ENCODE measurements around the gene FER. TPM values are rescaled to one million over a fixed set of nuclear protein-coding genes. Genes with fewer than 3 reads are reported as not detected.

Gene FER
- polyA plus RNA-seq, 1 of the 3 experiments (the other 2 are of a cell fraction), result 1.8 TPM

DNA sequence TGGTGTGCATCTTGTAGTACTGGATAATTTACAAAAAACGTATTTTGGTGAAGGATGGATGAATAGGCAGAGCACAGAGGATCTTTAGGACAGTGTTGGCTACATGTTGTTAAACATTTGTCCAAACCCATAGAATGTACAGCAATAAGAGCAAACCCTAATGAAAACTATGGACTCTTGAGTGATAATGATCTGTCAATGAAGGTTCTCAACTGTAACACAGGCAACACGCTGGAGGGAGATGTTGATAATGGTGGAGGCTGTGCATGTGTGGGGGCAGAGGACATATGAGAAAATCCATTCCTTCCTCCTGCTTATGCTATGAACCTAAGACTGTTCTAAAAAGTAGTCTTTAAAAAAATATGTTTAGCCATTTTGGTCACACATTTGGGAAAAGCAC, 194.0 kb downstream of the FER start:
- POLR2A ChIA-PET, result no interaction called here
- no peak for DNase-seq
- 0 out of 2 replicates have a peak, but pooled peaks cover 2% of the 10 kb centered on the region for H3K9me2 ChIP-seq
- H4K20me1 ChIP-seq (ENCODE audit: insufficient read depth), result no peaks in the 10 kb centered on the region
- no peak overlapping the region for H3K4me2 ChIP-seq
- H3K27me3 ChIP-seq (ENCODE audit: insufficient read depth), result no peaks in the 10 kb centered on the region
- H3K36me3 ChIP-seq (replicated peaks in 1 of 2; ENCODE audit: control insufficient read depth in 1 of 2, insufficient read depth in 2 of 2, low read length in 1 of 2), result peaks cover 0 to 5% of the 10 kb centered on the region in 2 experiments
- no peak overlapping the region for H2AFZ ChIP-seq (ENCODE audit: low read depth)
- no peaks in the 10 kb centered on the region for H3K9me3 ChIP-seq
- H3K4me3 ChIP-seq (ENCODE audit: low read depth in 2 of 2, low read length in 1 of 2), result no peak overlapping the region
- H3F3A ChIP-seq (replicated peaks; ENCODE audit: insufficient read depth), result no peaks in the 10 kb centered on the region
- H3K9ac ChIP-seq, result no peak overlapping the region
- H3K4me1 ChIP-seq (ENCODE audit: control insufficient read depth in 1 of 2, insufficient read depth in 2 of 2, low read depth in 1 of 2, low read length in 1 of 2), result no peaks in the 10 kb centered on the region
- H3K27ac ChIP-seq (ENCODE audit: low read depth in 2 of 2, low read length in 1 of 2), result no peak overlapping the region
- WGBS (ENCODE audit: low lambda C conversion rate), result 89% methylated on average over 2 of the region's 2 CpGs
- H3K79me2 ChIP-seq (ENCODE audit: insufficient read depth), result no peaks in the 10 kb centered on the region
- CTCF ChIA-PET, result no interaction called here
- TF ChIP-seq NRF1 (IDR thresholded peaks at IDR 0.05; ENCODE audit: low read depth, low read length), result no peak
- no peak for TF ChIP-seq GATA2 (CRISPR knock-in tag; IDR thresholded peaks at IDR 0.05)
- TF ChIP-seq FOXJ3 (CRISPR knock-in tag; IDR thresholded peaks at IDR 0.05), result no peak
- TF ChIP-seq FOXM1 (IDR thresholded peaks at IDR 0.05; ENCODE audit: low read depth), result no peak
- no peak for TF ChIP-seq EP300 (IDR thresholded peaks at IDR 0.05; ENCODE audit: borderline replicate concordance in 1 of 2, low read depth in 1 of 2, low read length in 1 of 2)
- no peak for TF ChIP-seq RAD21 (IDR thresholded peaks at IDR 0.05; ENCODE audit: low read length)

DNA sequence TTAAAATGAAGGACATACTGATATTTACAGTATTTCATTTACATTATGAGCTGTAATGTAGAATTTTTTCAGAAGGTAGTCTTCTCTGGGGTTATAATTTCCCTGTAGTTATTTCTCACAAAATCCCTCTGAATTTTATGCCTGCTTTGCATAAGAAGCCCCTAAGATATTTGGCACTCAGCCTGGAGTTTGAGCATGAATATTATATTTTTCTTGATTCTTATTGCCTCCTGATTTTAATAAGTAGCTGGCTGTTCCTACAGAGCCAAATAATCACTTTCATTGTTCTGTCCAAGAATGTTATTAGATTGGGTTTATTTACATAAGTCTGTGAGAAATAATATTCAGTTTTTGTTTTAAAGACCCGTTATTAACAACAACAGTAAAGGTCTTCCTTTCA, 195.0 kb downstream of the FER start:
- CTCF ChIA-PET, result no interaction called here
- DNase-seq, result no peak
- 96% methylated on average over 1 of the region's 1 CpG for WGBS (ENCODE audit: low lambda C conversion rate)
- Histone ChIP-seq H4K20me1 (ENCODE audit: insufficient read depth) (no peaks in the 10 kb centered on the region), H3K36me3 (replicated peaks in 1 of 2; ENCODE audit: control insufficient read depth in 1 of 2, insufficient read depth in 2 of 2, low read length in 1 of 2) (peaks cover 2 to 13% of the 10 kb centered on the region in 2 experiments), H3K4me2 (no peak overlapping the region), H3K9ac (no peak overlapping the region), H2AFZ (ENCODE audit: low read depth) (no peak overlapping the region), H3K27me3 (ENCODE audit: insufficient read depth) (no peaks in the 10 kb centered on the region), H3K79me2 (ENCODE audit: insufficient read depth) (no peaks in the 10 kb centered on the region), H3K27ac (ENCODE audit: low read depth in 2 of 2, low read length in 1 of 2) (no peak overlapping the region), H3K4me1 (ENCODE audit: control insufficient read depth in 1 of 2, insufficient read depth in 2 of 2, low read depth in 1 of 2, low read length in 1 of 2) (no peaks in the 10 kb centered on the region), H3K9me3 (no peaks in the 10 kb centered on the region), H3K9me2 (0 out of 2 replicates have a peak, but pooled peaks cover 2% of the 10 kb centered on the region), H3K4me3 (ENCODE audit: low read depth in 2 of 2, low read length in 1 of 2) (no peak overlapping the region), H3F3A (replicated peaks; ENCODE audit: insufficient read depth) (no peaks in the 10 kb centered on the region)
- TF ChIP-seq RAD21 (IDR thresholded peaks at IDR 0.05; ENCODE audit: low read length) (no peak), JUND (IDR thresholded peaks at IDR 0.05) (no peak), FOXM1 (IDR thresholded peaks at IDR 0.05; ENCODE audit: low read depth) (no peak), SMC3 (IDR thresholded peaks at IDR 0.05; ENCODE audit: low read depth, low read length) (no peak), CHD2 (IDR thresholded peaks at IDR 0.05; ENCODE audit: low read length, partially characterized antibody) (no peak), EP300 (IDR thresholded peaks at IDR 0.05; ENCODE audit: borderline replicate concordance in 1 of 2, low read depth in 1 of 2, low read length in 1 of 2) (no peak), GABPA (IDR thresholded peaks at IDR 0.05; ENCODE audit: low read depth) (no peak), SIN3A (IDR thresholded peaks at IDR 0.05; ENCODE audit: borderline replicate concordance, low read depth, low read length) (no peak), MXI1 (IDR thresholded peaks at IDR 0.05; ENCODE audit: low read depth, low read length) (no peak)
- TF ChIP-seq, protein P1, sequence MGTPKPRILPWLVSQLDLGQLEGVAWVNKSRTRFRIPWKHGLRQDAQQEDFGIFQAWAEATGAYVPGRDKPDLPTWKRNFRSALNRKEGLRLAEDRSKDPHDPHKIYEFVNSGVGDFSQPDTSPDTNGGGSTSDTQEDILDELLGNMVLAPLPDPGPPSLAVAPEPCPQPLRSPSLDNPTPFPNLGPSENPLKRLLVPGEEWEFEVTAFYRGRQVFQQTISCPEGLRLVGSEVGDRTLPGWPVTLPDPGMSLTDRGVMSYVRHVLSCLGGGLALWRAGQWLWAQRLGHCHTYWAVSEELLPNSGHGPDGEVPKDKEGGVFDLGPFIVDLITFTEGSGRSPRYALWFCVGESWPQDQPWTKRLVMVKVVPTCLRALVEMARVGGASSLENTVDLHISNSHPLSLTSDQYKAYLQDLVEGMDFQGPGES (IDR thresholded peaks at IDR 0.05; ENCODE audit: low read depth, low read length), result no peak
- TF ChIP-seq, protein P2, sequence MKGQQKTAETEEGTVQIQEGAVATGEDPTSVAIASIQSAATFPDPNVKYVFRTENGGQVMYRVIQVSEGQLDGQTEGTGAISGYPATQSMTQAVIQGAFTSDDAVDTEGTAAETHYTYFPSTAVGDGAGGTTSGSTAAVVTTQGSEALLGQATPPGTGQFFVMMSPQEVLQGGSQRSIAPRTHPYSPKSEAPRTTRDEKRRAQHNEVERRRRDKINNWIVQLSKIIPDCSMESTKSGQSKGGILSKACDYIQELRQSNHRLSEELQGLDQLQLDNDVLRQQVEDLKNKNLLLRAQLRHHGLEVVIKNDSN (IDR thresholded peaks at IDR 0.05; ENCODE audit: borderline replicate concordance, low read depth), result no peak
- TF ChIP-seq, protein P3, sequence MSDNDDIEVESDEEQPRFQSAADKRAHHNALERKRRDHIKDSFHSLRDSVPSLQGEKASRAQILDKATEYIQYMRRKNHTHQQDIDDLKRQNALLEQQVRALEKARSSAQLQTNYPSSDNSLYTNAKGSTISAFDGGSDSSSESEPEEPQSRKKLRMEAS (IDR thresholded peaks at IDR 0.05; ENCODE audit: low read depth), result no peak
- TF ChIP-seq, protein P4, sequence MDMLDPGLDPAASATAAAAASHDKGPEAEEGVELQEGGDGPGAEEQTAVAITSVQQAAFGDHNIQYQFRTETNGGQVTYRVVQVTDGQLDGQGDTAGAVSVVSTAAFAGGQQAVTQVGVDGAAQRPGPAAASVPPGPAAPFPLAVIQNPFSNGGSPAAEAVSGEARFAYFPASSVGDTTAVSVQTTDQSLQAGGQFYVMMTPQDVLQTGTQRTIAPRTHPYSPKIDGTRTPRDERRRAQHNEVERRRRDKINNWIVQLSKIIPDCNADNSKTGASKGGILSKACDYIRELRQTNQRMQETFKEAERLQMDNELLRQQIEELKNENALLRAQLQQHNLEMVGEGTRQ (IDR thresholded peaks at IDR 0.05; ENCODE audit: borderline replicate concordance, low read depth, low read length), result no peak
- TF ChIP-seq, protein P5, sequence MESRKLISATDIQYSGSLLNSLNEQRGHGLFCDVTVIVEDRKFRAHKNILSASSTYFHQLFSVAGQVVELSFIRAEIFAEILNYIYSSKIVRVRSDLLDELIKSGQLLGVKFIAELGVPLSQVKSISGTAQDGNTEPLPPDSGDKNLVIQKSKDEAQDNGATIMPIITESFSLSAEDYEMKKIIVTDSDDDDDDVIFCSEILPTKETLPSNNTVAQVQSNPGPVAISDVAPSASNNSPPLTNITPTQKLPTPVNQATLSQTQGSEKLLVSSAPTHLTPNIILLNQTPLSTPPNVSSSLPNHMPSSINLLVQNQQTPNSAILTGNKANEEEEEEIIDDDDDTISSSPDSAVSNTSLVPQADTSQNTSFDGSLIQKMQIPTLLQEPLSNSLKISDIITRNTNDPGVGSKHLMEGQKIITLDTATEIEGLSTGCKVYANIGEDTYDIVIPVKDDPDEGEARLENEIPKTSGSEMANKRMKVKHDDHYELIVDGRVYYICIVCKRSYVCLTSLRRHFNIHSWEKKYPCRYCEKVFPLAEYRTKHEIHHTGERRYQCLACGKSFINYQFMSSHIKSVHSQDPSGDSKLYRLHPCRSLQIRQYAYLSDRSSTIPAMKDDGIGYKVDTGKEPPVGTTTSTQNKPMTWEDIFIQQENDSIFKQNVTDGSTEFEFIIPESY (IDR thresholded peaks at IDR 0.05; ENCODE audit: borderline replicate concordance, low read depth), result no peak
- POLR2A ChIA-PET, result no interaction called here
